MM.1S (cell line): ENCODE measurements around the gene SLC11A1.

Source experiments
- EZH2 ChIP-seq: fragments of 300-600 bp; sonication (generic); optimal IDR thresholded peaks from 2 replicates; pipeline ENCODE3; 2017; ENCODE audit warnings: low read depth, mild to moderate bottlenecking, antibody characterized with exemption, low read length, mixed read lengths
- EZH2phosphoT487 ChIP-seq: fragments of 300-600 bp; sonication (generic); IDR thresholded peaks from 2 replicates; pipeline ENCODE4 v1.6.1; 2018; ENCODE audit warnings: antibody characterized with exemption, low read length
- TF ChIP-seq, protein P1 (sequence below): fragments of 300-600 bp; sonication (generic); IDR thresholded peaks from 2 replicates; pipeline ENCODE4 v1.5.1; 2016; ENCODE audit warnings: antibody characterized with exemption, low read length, mixed read lengths

GRCh38 chr2:218345491-218346236, 36.4 kb upstream of the SLC11A1 start:
- TF ChIP-seq, protein P1, sequence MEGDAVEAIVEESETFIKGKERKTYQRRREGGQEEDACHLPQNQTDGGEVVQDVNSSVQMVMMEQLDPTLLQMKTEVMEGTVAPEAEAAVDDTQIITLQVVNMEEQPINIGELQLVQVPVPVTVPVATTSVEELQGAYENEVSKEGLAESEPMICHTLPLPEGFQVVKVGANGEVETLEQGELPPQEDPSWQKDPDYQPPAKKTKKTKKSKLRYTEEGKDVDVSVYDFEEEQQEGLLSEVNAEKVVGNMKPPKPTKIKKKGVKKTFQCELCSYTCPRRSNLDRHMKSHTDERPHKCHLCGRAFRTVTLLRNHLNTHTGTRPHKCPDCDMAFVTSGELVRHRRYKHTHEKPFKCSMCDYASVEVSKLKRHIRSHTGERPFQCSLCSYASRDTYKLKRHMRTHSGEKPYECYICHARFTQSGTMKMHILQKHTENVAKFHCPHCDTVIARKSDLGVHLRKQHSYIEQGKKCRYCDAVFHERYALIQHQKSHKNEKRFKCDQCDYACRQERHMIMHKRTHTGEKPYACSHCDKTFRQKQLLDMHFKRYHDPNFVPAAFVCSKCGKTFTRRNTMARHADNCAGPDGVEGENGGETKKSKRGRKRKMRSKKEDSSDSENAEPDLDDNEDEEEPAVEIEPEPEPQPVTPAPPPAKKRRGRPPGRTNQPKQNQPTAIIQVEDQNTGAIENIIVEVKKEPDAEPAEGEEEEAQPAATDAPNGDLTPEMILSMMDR = no peak
- no peak for TF ChIP-seq EZH2phosphoT487
- no peak for TF ChIP-seq EZH2
